ENCODE measurements around the gene CLRN2. TPM values are rescaled to one million over a fixed set of nuclear protein-coding genes. Genes with fewer than 3 reads are reported as not detected.

The CLRN2 gene
- total and polyA plus RNA-seq, 4 donors: 0.19 TPM; not detected in 3

DNA sequence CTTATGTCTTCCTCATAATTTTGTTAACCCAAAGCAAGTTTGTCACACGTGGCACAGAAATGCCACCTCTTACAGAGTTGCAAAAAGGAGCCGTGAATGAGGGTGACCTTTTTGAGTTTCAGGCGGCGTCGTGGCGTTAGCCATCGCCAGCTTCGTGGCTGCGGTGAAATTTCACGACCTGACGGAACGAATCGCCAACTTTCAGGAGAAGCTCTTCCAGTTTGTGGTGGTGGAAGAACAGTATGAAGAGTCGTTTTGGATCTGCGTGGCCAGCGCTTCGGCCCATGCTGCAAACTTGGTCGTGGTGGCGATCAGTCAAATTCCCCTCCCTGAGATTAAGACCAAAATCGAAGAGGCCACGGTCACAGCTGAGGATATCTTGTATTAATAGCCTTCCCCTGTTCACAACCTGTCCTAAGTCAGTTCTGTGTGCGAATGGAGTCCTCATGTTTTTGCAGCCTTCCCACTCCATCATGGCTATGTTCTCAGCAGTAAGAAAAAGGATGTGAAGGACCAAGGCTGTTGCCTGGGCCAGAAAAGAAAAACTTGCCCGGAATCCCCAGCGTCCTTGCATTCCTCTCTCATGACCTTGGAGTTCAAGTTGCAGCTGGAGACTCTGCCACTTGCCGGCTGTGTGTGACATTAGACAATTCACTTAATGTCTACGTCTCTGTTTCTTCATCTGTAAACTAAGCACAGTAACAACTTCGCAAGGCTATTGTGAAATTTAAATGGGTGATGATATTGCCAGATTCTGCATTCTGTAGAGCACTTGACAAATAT lies 11.9 kb downstream of the CLRN2 start (continued):
- TF ChIP-seq, protein P1, sequence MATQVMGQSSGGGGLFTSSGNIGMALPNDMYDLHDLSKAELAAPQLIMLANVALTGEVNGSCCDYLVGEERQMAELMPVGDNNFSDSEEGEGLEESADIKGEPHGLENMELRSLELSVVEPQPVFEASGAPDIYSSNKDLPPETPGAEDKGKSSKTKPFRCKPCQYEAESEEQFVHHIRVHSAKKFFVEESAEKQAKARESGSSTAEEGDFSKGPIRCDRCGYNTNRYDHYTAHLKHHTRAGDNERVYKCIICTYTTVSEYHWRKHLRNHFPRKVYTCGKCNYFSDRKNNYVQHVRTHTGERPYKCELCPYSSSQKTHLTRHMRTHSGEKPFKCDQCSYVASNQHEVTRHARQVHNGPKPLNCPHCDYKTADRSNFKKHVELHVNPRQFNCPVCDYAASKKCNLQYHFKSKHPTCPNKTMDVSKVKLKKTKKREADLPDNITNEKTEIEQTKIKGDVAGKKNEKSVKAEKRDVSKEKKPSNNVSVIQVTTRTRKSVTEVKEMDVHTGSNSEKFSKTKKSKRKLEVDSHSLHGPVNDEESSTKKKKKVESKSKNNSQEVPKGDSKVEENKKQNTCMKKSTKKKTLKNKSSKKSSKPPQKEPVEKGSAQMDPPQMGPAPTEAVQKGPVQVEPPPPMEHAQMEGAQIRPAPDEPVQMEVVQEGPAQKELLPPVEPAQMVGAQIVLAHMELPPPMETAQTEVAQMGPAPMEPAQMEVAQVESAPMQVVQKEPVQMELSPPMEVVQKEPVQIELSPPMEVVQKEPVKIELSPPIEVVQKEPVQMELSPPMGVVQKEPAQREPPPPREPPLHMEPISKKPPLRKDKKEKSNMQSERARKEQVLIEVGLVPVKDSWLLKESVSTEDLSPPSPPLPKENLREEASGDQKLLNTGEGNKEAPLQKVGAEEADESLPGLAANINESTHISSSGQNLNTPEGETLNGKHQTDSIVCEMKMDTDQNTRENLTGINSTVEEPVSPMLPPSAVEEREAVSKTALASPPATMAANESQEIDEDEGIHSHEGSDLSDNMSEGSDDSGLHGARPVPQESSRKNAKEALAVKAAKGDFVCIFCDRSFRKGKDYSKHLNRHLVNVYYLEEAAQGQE (IDR thresholded peaks at IDR 0.05): no peak
- TF ChIP-seq RXRA (IDR thresholded peaks at IDR 0.05): no peak
- no peak for TF ChIP-seq HNF4A (conservative IDR thresholded peaks at IDR 0.05)
- TF ChIP-seq, protein P2, sequence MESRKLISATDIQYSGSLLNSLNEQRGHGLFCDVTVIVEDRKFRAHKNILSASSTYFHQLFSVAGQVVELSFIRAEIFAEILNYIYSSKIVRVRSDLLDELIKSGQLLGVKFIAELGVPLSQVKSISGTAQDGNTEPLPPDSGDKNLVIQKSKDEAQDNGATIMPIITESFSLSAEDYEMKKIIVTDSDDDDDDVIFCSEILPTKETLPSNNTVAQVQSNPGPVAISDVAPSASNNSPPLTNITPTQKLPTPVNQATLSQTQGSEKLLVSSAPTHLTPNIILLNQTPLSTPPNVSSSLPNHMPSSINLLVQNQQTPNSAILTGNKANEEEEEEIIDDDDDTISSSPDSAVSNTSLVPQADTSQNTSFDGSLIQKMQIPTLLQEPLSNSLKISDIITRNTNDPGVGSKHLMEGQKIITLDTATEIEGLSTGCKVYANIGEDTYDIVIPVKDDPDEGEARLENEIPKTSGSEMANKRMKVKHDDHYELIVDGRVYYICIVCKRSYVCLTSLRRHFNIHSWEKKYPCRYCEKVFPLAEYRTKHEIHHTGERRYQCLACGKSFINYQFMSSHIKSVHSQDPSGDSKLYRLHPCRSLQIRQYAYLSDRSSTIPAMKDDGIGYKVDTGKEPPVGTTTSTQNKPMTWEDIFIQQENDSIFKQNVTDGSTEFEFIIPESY (IDR thresholded peaks at IDR 0.05): no peak

DNA sequence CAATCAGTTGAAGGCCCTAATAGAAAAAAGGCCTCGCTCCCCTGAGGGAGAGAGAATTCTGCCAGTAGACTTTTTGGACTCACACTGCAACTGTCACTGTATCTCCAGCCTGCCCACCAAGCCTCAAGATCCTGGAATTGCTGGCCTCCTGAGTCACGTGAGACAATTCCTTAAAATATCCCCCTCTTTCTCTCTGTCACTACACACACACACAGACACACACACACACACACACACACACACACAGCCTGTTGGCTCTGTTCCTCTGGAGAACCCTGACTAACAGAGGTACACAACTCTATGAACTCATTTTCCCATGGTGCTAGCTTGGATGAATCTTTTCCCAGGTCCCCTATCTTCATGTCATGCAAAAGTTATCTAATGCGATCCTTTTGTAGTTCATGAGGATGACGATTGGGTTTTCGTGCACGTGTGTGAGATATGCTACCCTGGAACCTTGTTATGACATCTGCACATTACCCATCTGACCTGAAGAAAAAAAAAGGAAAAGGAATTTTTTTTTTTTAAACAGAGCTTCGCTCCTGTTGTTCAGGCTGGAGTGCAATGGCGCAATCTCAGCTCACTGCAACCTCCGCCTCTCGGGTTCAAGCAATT lies 13.7 kb downstream of the CLRN2 start:
- Histone ChIP-seq H3K4me1 (ENCODE audit: control insufficient read depth in 4 of 4, insufficient read depth in 4 of 4, low read length in 3 of 4) (peaks cover 0 to 3% (median under 1%) of the 10 kb centered on the region in 4 donors), H3K4me3 (ENCODE audit: low read depth in 1 of 3, low read length in 3 of 3) (no peak overlapping the region), H3K9me3 (ENCODE audit: control insufficient read depth in 4 of 4, low read length in 3 of 4) (no peaks in the 10 kb centered on the region), H3K27ac (ENCODE audit: low read depth in 1 of 2, low read length in 2 of 2) (no peak overlapping the region), H3K9ac (ENCODE audit: low read depth in 1 of 2, low read length in 2 of 2) (no peak overlapping the region), H3K27me3 (ENCODE audit: control insufficient read depth in 4 of 4, insufficient read depth in 4 of 4, low read length in 3 of 4) (no peaks in the 10 kb centered on the region), H3K36me3 (ENCODE audit: control insufficient read depth in 4 of 4, insufficient read depth in 3 of 4, low read depth in 1 of 4, low read length in 3 of 4) (no peaks in the 10 kb centered on the region)
- DNase-seq (ENCODE audit: low spot score): no peak
- TF ChIP-seq NR2F2 (IDR thresholded peaks at IDR 0.05) (no peak), RAD21 (IDR thresholded peaks at IDR 0.05) (no peak), EGR1 (IDR thresholded peaks at IDR 0.05; ENCODE audit: low read depth in 2 of 2) (no peak), JUND (IDR thresholded peaks at IDR 0.05) (no peak), SP1 (IDR thresholded peaks at IDR 0.05) (no peak), TAF1 (conservative IDR thresholded peaks at IDR 0.05) (no peak), RXRA (IDR thresholded peaks at IDR 0.05) (no peak), FOXA1 (IDR thresholded peaks at IDR 0.05) (no peak), HNF4G (IDR thresholded peaks at IDR 0.05) (no peak)
- TF ChIP-seq, protein P1 (IDR thresholded peaks at IDR 0.05): no peak
- TF ChIP-seq, protein P2 (IDR thresholded peaks at IDR 0.05): no peak
- TF ChIP-seq, protein P3, sequence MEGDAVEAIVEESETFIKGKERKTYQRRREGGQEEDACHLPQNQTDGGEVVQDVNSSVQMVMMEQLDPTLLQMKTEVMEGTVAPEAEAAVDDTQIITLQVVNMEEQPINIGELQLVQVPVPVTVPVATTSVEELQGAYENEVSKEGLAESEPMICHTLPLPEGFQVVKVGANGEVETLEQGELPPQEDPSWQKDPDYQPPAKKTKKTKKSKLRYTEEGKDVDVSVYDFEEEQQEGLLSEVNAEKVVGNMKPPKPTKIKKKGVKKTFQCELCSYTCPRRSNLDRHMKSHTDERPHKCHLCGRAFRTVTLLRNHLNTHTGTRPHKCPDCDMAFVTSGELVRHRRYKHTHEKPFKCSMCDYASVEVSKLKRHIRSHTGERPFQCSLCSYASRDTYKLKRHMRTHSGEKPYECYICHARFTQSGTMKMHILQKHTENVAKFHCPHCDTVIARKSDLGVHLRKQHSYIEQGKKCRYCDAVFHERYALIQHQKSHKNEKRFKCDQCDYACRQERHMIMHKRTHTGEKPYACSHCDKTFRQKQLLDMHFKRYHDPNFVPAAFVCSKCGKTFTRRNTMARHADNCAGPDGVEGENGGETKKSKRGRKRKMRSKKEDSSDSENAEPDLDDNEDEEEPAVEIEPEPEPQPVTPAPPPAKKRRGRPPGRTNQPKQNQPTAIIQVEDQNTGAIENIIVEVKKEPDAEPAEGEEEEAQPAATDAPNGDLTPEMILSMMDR (IDR thresholded peaks at IDR 0.05; ENCODE audit: low read depth, low read length, missing input control): no peak
- TF ChIP-seq, protein P4, sequence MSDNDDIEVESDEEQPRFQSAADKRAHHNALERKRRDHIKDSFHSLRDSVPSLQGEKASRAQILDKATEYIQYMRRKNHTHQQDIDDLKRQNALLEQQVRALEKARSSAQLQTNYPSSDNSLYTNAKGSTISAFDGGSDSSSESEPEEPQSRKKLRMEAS (IDR thresholded peaks at IDR 0.05): no peak
- WGBS: 91% methylated on average over 10 of the region's 10 CpGs

Measured in liver (tissue), 9 donors.